Measurements from ENCODE around the gene FMO3.

FMO3 gene

GRCh38 chr1:171107262-171107940 is 16.7 kb downstream of the FMO3 start:
- no peaks in the 10 kb centered on the region for H3K27me3 Mint-ChIP-seq (ENCODE audit: low read depth)
- no peaks in the 10 kb centered on the region for H3K9me3 Mint-ChIP-seq
- no peak overlapping the region for H3K4me3 Mint-ChIP-seq
- no peak overlapping the region for H3K27ac Mint-ChIP-seq
- no peaks in the 10 kb centered on the region for H3K36me3 Mint-ChIP-seq (ENCODE audit: low read depth)
- no peaks in the 10 kb centered on the region for H3K4me1 Mint-ChIP-seq (ENCODE audit: low read depth)

- Mint-ChIP-seq H3K4me3 (no peak overlapping the region), H3K9me3 (no peaks in the 10 kb centered on the region), H3K27ac (no peak overlapping the region), H3K4me1 (ENCODE audit: low read depth) (no peaks in the 10 kb centered on the region), H3K27me3 (ENCODE audit: low read depth) (no peaks in the 10 kb centered on the region), H3K36me3 (ENCODE audit: low read depth) (no peaks in the 10 kb centered on the region)
Measured at GRCh38 chr1:171107969-171108368, 17.3 kb downstream of the FMO3 start.

GRCh38 chr1:171109966-171110365 is 19.3 kb downstream of the FMO3 start:
- H3K36me3 Mint-ChIP-seq (ENCODE audit: low read depth), result no peaks in the 10 kb centered on the region
- no peak overlapping the region for H3K27ac Mint-ChIP-seq

GRCh38 chr1:171110621-171111326 is 20.1 kb downstream of the FMO3 start:
- H3K9me3 Mint-ChIP-seq, result no peaks in the 10 kb centered on the region
- H3K27ac Mint-ChIP-seq, result no peak overlapping the region
- no peak overlapping the region for H3K4me3 Mint-ChIP-seq
- no peaks in the 10 kb centered on the region for H3K4me1 Mint-ChIP-seq (ENCODE audit: low read depth)
- no peaks in the 10 kb centered on the region for H3K27me3 Mint-ChIP-seq (ENCODE audit: low read depth)
- H3K36me3 Mint-ChIP-seq (ENCODE audit: low read depth), result no peaks in the 10 kb centered on the region

More at GRCh38 chr1:171109966-171110365, 19.3 kb downstream of the FMO3 start:
- Mint-ChIP-seq H3K27me3 (ENCODE audit: low read depth) (no peaks in the 10 kb centered on the region), H3K9me3 (no peaks in the 10 kb centered on the region), H3K4me3 (no peak overlapping the region), H3K4me1 (ENCODE audit: low read depth) (no peaks in the 10 kb centered on the region)

- Mint-ChIP-seq H3K4me1 (ENCODE audit: low read depth) (no peaks in the 10 kb centered on the region), H3K36me3 (ENCODE audit: low read depth) (no peaks in the 10 kb centered on the region), H3K27ac (no peak overlapping the region), H3K9me3 (no peaks in the 10 kb centered on the region), H3K4me3 (no peak overlapping the region), H3K27me3 (ENCODE audit: low read depth) (no peaks in the 10 kb centered on the region)
Measured at GRCh38 chr1:171112119-171112518, 21.4 kb downstream of the FMO3 start.

- no peaks in the 10 kb centered on the region for H3K4me1 Mint-ChIP-seq (ENCODE audit: low read depth)
- H3K36me3 Mint-ChIP-seq (ENCODE audit: low read depth), result no peaks in the 10 kb centered on the region
- no peaks in the 10 kb centered on the region for H3K9me3 Mint-ChIP-seq
- H3K4me3 Mint-ChIP-seq, result no peak overlapping the region
- peaks cover 2% of the 10 kb centered on the region for H3K27me3 Mint-ChIP-seq (ENCODE audit: low read depth)
- H3K27ac Mint-ChIP-seq, result no peak overlapping the region
Measured at GRCh38 chr1:171113382-171113781, 22.7 kb downstream of the FMO3 start.

GRCh38 chr1:171115280-171115897 is 24.7 kb downstream of the FMO3 start:
- no peaks in the 10 kb centered on the region for H3K4me1 Mint-ChIP-seq (ENCODE audit: low read depth)
- no peaks in the 10 kb centered on the region for H3K9me3 Mint-ChIP-seq
- H3K4me3 Mint-ChIP-seq, result no peak overlapping the region
- H3K27ac Mint-ChIP-seq, result no peak overlapping the region
- H3K27me3 Mint-ChIP-seq (ENCODE audit: low read depth), result peaks cover 6% of the 10 kb centered on the region
- H3K36me3 Mint-ChIP-seq (ENCODE audit: low read depth), result no peaks in the 10 kb centered on the region

- Mint-ChIP-seq H3K4me3 (no peak overlapping the region), H3K4me1 (ENCODE audit: low read depth) (no peaks in the 10 kb centered on the region), H3K27ac (no peak overlapping the region), H3K9me3 (no peaks in the 10 kb centered on the region), H3K27me3 (ENCODE audit: low read depth) (peaks cover 6% of the 10 kb centered on the region), H3K36me3 (ENCODE audit: low read depth) (no peaks in the 10 kb centered on the region)
Measured at GRCh38 chr1:171116676-171117075, 26.0 kb downstream of the FMO3 start.

GRCh38 chr1:171117085-171117484 is 26.4 kb downstream of the FMO3 start:
- H3K4me3 Mint-ChIP-seq, result no peak overlapping the region
- no peaks in the 10 kb centered on the region for H3K4me1 Mint-ChIP-seq (ENCODE audit: low read depth)
- no peaks in the 10 kb centered on the region for H3K36me3 Mint-ChIP-seq (ENCODE audit: low read depth)
- peaks cover 6% of the 10 kb centered on the region for H3K27me3 Mint-ChIP-seq (ENCODE audit: low read depth)
- H3K9me3 Mint-ChIP-seq, result no peaks in the 10 kb centered on the region
- no peak overlapping the region for H3K27ac Mint-ChIP-seq

- Mint-ChIP-seq H3K27ac (no peak overlapping the region), H3K9me3 (no peaks in the 10 kb centered on the region), H3K4me1 (ENCODE audit: low read depth) (no peaks in the 10 kb centered on the region), H3K36me3 (ENCODE audit: low read depth) (no peaks in the 10 kb centered on the region), H3K4me3 (no peak overlapping the region), H3K27me3 (ENCODE audit: low read depth) (peaks cover 6% of the 10 kb centered on the region)
Measured at GRCh38 chr1:171119648-171120047, 28.9 kb downstream of the FMO3 start.

- Mint-ChIP-seq H3K4me3 (no peak overlapping the region), H3K27ac (no peak overlapping the region), H3K9me3 (no peaks in the 10 kb centered on the region), H3K27me3 (ENCODE audit: low read depth) (peaks cover 6% of the 10 kb centered on the region), H3K4me1 (ENCODE audit: low read depth) (no peaks in the 10 kb centered on the region), H3K36me3 (ENCODE audit: low read depth) (no peaks in the 10 kb centered on the region)
Measured at GRCh38 chr1:171122299-171122698, 31.6 kb downstream of the FMO3 start.

GRCh38 chr1:171122893-171123292 is 32.2 kb downstream of the FMO3 start:
- Mint-ChIP-seq H3K4me3 (no peak overlapping the region), H3K36me3 (ENCODE audit: low read depth) (no peaks in the 10 kb centered on the region), H3K4me1 (ENCODE audit: low read depth) (no peaks in the 10 kb centered on the region), H3K27me3 (ENCODE audit: low read depth) (peaks cover 6% of the 10 kb centered on the region), H3K9me3 (no peaks in the 10 kb centered on the region), H3K27ac (no peak overlapping the region)

GRCh38 chr1:171126504-171126903 is 35.8 kb downstream of the FMO3 start:
- peaks cover 3% of the 10 kb centered on the region for H3K9me3 Mint-ChIP-seq

GRCh38 chr1:171127099-171127498 is 36.4 kb downstream of the FMO3 start:
- Mint-ChIP-seq H3K4me1 (ENCODE audit: low read depth) (no peaks in the 10 kb centered on the region), H3K9me3 (peaks cover 3% of the 10 kb centered on the region), H3K36me3 (ENCODE audit: low read depth) (no peaks in the 10 kb centered on the region), H3K27me3 (ENCODE audit: low read depth) (no peaks in the 10 kb centered on the region), H3K4me3 (no peak overlapping the region), H3K27ac (no peak overlapping the region)

More at GRCh38 chr1:171126504-171126903, 35.8 kb downstream of the FMO3 start:
- H3K4me1 Mint-ChIP-seq (ENCODE audit: low read depth), result no peaks in the 10 kb centered on the region
- H3K27ac Mint-ChIP-seq, result no peak overlapping the region
- no peaks in the 10 kb centered on the region for H3K27me3 Mint-ChIP-seq (ENCODE audit: low read depth)
- no peaks in the 10 kb centered on the region for H3K36me3 Mint-ChIP-seq (ENCODE audit: low read depth)
- H3K4me3 Mint-ChIP-seq, result no peak overlapping the region

GRCh38 chr1:171127501-171127900 is 36.8 kb downstream of the FMO3 start:
- peaks cover 3% of the 10 kb centered on the region for H3K9me3 Mint-ChIP-seq
- H3K27ac Mint-ChIP-seq, result no peak overlapping the region
- H3K4me3 Mint-ChIP-seq, result no peak overlapping the region
- H3K4me1 Mint-ChIP-seq (ENCODE audit: low read depth), result no peaks in the 10 kb centered on the region
- H3K27me3 Mint-ChIP-seq (ENCODE audit: low read depth), result no peaks in the 10 kb centered on the region
- H3K36me3 Mint-ChIP-seq (ENCODE audit: low read depth), result no peaks in the 10 kb centered on the region

Measured in T-helper 1 cell treated with Interleukin-12 subunit alpha and Interleukin-12 subunit beta and Interleukin-4 antibody, amounts not matched to agents 30 μg/mL and 1 μg/mL, for 36 hours (primary cell).